Activated CD8-positive, alpha-beta memory T cell treated with anti-CD3 and anti-CD28 coated beads for 36 hours (primary cell): ENCODE results near the gene CDHR3. TPM values are rescaled to one million over a fixed set of nuclear protein-coding genes. Genes with fewer than 3 reads are reported as not detected.

ENCODE experiments used
- CTCF ChIA-PET: fragments of 350-600 bp; sonication (Branson Sonifier 250); formaldehyde crosslinking; loops from one replicate; lab custom pipeline; 2021; ENCODE audit warnings: antibody characterized with exemption; lab: Charles Lee
- POLR2A ChIA-PET: fragments of 350-600 bp; sonication (Branson Sonifier 250); formaldehyde crosslinking; loops from one replicate; lab custom pipeline; 2021; ENCODE audit warnings: antibody characterized with exemption; lab: Charles Lee
- total RNA-seq, 2 experiments: library from RNA; stranded (reverse); gene quantifications; one replicate each; pipeline ENCODE4 v1.2.3, GENCODE V29; 2021

Gene CDHR3
- total RNA-seq, 2 experiments from 2014 or later: 0.23 to 0.44 TPM

- ChIA-PET POLR2A (no interaction called here), CTCF (no interaction called here)
Observed at GRCh38 chr7:106038289-106038688, 75.2 kb downstream of the CDHR3 start.

GRCh38 chr7:106038916-106039315 lies 75.9 kb downstream of the CDHR3 start:
- POLR2A ChIA-PET: no interaction called here
- CTCF ChIA-PET: no interaction called here

- POLR2A ChIA-PET: no interaction called here
Observed at GRCh38 chr7:106039486-106040060, 76.5 kb downstream of the CDHR3 start.

GRCh38 chr7:106041140-106041717 lies 78.2 kb downstream of the CDHR3 start:
- CTCF ChIA-PET: interaction anchor here (0.6 to 4.9 kb wide), 11 partner anchors 9 to 594 kb away, joined by 3 to 21 read pairs (median 5); no protein-coding TSS in a partner anchor
- POLR2A ChIA-PET: no interaction called here

More at GRCh38 chr7:106039486-106040060, 76.5 kb downstream of the CDHR3 start:
- CTCF ChIA-PET: no interaction called here

- ChIA-PET POLR2A (interaction anchor here (0.5 kb wide), 1 partner anchor 483 kb away, joined by 11 read pairs; no protein-coding TSS in a partner anchor), CTCF (interaction anchor here (0.5 to 4.9 kb wide), 20 partner anchors 8 to 390 kb away, joined by 3 to 21 read pairs (median 4); no protein-coding TSS in a partner anchor)
Observed at GRCh38 chr7:106042196-106042611, 79.1 kb downstream of the CDHR3 start.

GRCh38 chr7:106045139-106045538 lies 82.1 kb downstream of the CDHR3 start:
- ChIA-PET CTCF (interaction anchor here (0.7 to 4.9 kb wide), 2 partner anchors 285 to 388 kb away, joined by 3 to 21 read pairs; no protein-coding TSS in a partner anchor), POLR2A (no interaction called here)

GRCh38 chr7:106045586-106045985 lies 82.5 kb downstream of the CDHR3 start:
- POLR2A ChIA-PET: no interaction called here

GRCh38 chr7:106047184-106047583 lies 84.1 kb downstream of the CDHR3 start:
- CTCF ChIA-PET: interaction anchor here (0.9 to 3.0 kb wide), 2 partner anchors 107 to 390 kb away, joined by 3 to 11 read pairs; no protein-coding TSS in a partner anchor
- POLR2A ChIA-PET: no interaction called here

More at GRCh38 chr7:106045586-106045985, 82.5 kb downstream of the CDHR3 start:
- CTCF ChIA-PET: interaction anchor here (4.9 kb wide), 1 partner anchor 285 kb away, joined by 21 read pairs; no protein-coding TSS in a partner anchor

- ChIA-PET POLR2A (no interaction called here), CTCF (interaction anchor here (0.9 to 3.0 kb wide), 3 partner anchors 10 to 391 kb away, joined by 3 to 11 read pairs (median 6); no protein-coding TSS in a partner anchor)
Observed at GRCh38 chr7:106047818-106048705, 85.0 kb downstream of the CDHR3 start.

GRCh38 chr7:106048706-106049020 lies 85.6 kb downstream of the CDHR3 start:
- POLR2A ChIA-PET: no interaction called here
- CTCF ChIA-PET: interaction anchor here (1.1 to 3.0 kb wide), 2 partner anchors 9 to 392 kb away, joined by 6 to 11 read pairs; no protein-coding TSS in a partner anchor

GRCh38 chr7:106049139-106049752 lies 86.2 kb downstream of the CDHR3 start:
- ChIA-PET POLR2A (no interaction called here), CTCF (no interaction called here)

GRCh38 chr7:106050002-106050745 lies 87.1 kb downstream of the CDHR3 start:
- ChIA-PET CTCF (interaction anchor here (1.2 kb wide), 1 partner anchor 9 kb away, joined by 3 read pairs; no protein-coding TSS in a partner anchor), POLR2A (no interaction called here)

GRCh38 chr7:106050746-106051117 lies 87.7 kb downstream of the CDHR3 start:
- POLR2A ChIA-PET: no interaction called here
- CTCF ChIA-PET: interaction anchor here (1.2 kb wide), 1 partner anchor 10 kb away, joined by 3 read pairs; no protein-coding TSS in a partner anchor

GRCh38 chr7:106052681-106053080 lies 89.6 kb downstream of the CDHR3 start:
- POLR2A ChIA-PET: no interaction called here
- CTCF ChIA-PET: no interaction called here

GRCh38 chr7:106053109-106053508 lies 90.0 kb downstream of the CDHR3 start:
- POLR2A ChIA-PET: no interaction called here
- CTCF ChIA-PET: no interaction called here

GRCh38 chr7:106054156-106054910 lies 91.3 kb downstream of the CDHR3 start:
- ChIA-PET POLR2A (no interaction called here), CTCF (interaction anchor here (8.4 kb wide), 1 partner anchor 101 kb away, joined by 68 read pairs; no protein-coding TSS in a partner anchor)

GRCh38 chr7:106054971-106055532 lies 92.0 kb downstream of the CDHR3 start:
- CTCF ChIA-PET: interaction anchor here (2.7 to 8.4 kb wide), 2 partner anchors 100 to 106 kb away, joined by 12 to 68 read pairs; no protein-coding TSS in a partner anchor
- POLR2A ChIA-PET: no interaction called here
